HepG2 (cell line): ENCODE measurements around the gene HMG20B. TPM values are rescaled to one million over a fixed set of nuclear protein-coding genes. Genes with fewer than 3 reads are reported as not detected.

Experiments
- CEBPG ChIP-seq: IDR thresholded peaks from 2 replicates; pipeline ENCODE4 v1.6.1; 2016
- FOXJ3 ChIP-seq: sonication (generic); formaldehyde crosslinking; IDR thresholded peaks from 2 replicates; pipeline ENCODE4 v1.4.0; 2020; ENCODE audit warnings: missing genetic modification reagents, mild to moderate bottlenecking, borderline replicate concordance
- HNRNPH1 ChIP-seq: fragments of 200-400 bp; formaldehyde crosslinking; optimal IDR thresholded peaks from 2 replicates; pipeline ENCODE3; 2017; ENCODE audit warnings: mild to moderate bottlenecking, low read depth, low read length
- HOXA3 ChIP-seq: sonication (generic); formaldehyde crosslinking; IDR thresholded peaks from 2 replicates; pipeline ENCODE4 v1.5.0; 2020; ENCODE audit warnings: missing genetic modification reagents
- KLF12 ChIP-seq: sonication (generic); formaldehyde crosslinking; IDR thresholded peaks from 2 replicates; pipeline ENCODE4 v1.4.0; 2020; ENCODE audit warnings: missing genetic modification reagents, borderline replicate concordance
- NBN ChIP-seq: fragments of 450-650 bp; conservative IDR thresholded peaks from 2 replicates; pipeline ENCODE4 v1.6.1; 2017
- NFE2 ChIP-seq: sonication (generic); formaldehyde crosslinking; IDR thresholded peaks from 2 replicates; pipeline ENCODE4 v1.4.0; 2020; ENCODE audit warnings: missing genetic modification reagents
- NFE2L1 ChIP-seq: sonication (generic); formaldehyde crosslinking; IDR thresholded peaks from 2 replicates; pipeline ENCODE4 v1.4.0; 2020; ENCODE audit warnings: missing genetic modification reagents, mild to moderate bottlenecking, borderline replicate concordance
- NFKB2 ChIP-seq: sonication (generic); formaldehyde crosslinking; IDR thresholded peaks from 2 replicates; pipeline ENCODE4 v1.4.0; 2020; ENCODE audit warnings: missing genetic modification reagents, borderline replicate concordance
- PHF21A ChIP-seq: sonication (generic); formaldehyde crosslinking; IDR thresholded peaks from 2 replicates; pipeline ENCODE4 v1.5.0; 2020; ENCODE audit warnings: mild to moderate bottlenecking, missing genetic modification reagents
- RCOR2 ChIP-seq: IDR thresholded peaks from 2 replicates; pipeline ENCODE4 v1.6.1; 2016; ENCODE audit warnings: missing biosample characterization, missing genetic modification reagents
- TAF1 ChIP-seq: sonication (generic); formaldehyde crosslinking; IDR thresholded peaks from 2 replicates; pipeline ENCODE4 v1.4.0; 2020; ENCODE audit warnings: missing genetic modification reagents
- XRCC5 ChIP-seq: fragments of 200-400 bp; formaldehyde crosslinking; optimal IDR thresholded peaks from 2 replicates; pipeline ENCODE3; 2017; ENCODE audit warnings: mild to moderate bottlenecking, low read length
- ZMYM2 ChIP-seq: sonication (generic); formaldehyde crosslinking; IDR thresholded peaks from 2 replicates; pipeline ENCODE4 v1.8.0; 2022; ENCODE audit warnings: mild to moderate bottlenecking, missing genetic modification reagents
- ZNF138 ChIP-seq: sonication (generic); formaldehyde crosslinking; IDR thresholded peaks from 2 replicates; pipeline ENCODE4 v1.5.0; 2020; ENCODE audit warnings: mild to moderate bottlenecking, low read depth, missing genetic modification reagents
- ZNF230 ChIP-seq: sonication (generic); formaldehyde crosslinking; IDR thresholded peaks from 2 replicates; pipeline ENCODE4 v1.4.0; 2020; ENCODE audit warnings: mild to moderate bottlenecking, missing genetic modification reagents
- ZNF326 ChIP-seq: sonication (generic); formaldehyde crosslinking; IDR thresholded peaks from 2 replicates; pipeline ENCODE4 v1.4.0; 2020; ENCODE audit warnings: missing genetic modification reagents, borderline replicate concordance
- ZNF552 ChIP-seq: sonication (generic); formaldehyde crosslinking; IDR thresholded peaks from 2 replicates; pipeline ENCODE4 v1.9.0; 2022; ENCODE audit warnings: missing genetic modification reagents, mild to moderate bottlenecking, borderline replicate concordance
- ZNF556 ChIP-seq: sonication (generic); formaldehyde crosslinking; IDR thresholded peaks from 2 replicates; pipeline ENCODE4 v1.4.0; 2020; ENCODE audit warnings: mild to moderate bottlenecking, missing genetic modification reagents, borderline replicate concordance
- ZNF703 ChIP-seq: sonication (generic); formaldehyde crosslinking; IDR thresholded peaks from 2 replicates; pipeline ENCODE4 v1.5.1; 2020; ENCODE audit warnings: missing genetic modification reagents, mild to moderate bottlenecking, moderate library complexity, borderline replicate concordance
- ZNF773 ChIP-seq: sonication (generic); formaldehyde crosslinking; IDR thresholded peaks from 2 replicates; pipeline ENCODE4 v1.4.0; 2020; ENCODE audit warnings: missing genetic modification reagents, borderline replicate concordance
- ZNF781 ChIP-seq: sonication (generic); formaldehyde crosslinking; IDR thresholded peaks from 2 replicates; pipeline ENCODE4 v1.5.1; 2020; ENCODE audit warnings: borderline replicate concordance, mild to moderate bottlenecking, missing genetic modification reagents; ENCODE audit errors: not compliant biosample characterization
- ZNF788 ChIP-seq: sonication (generic); formaldehyde crosslinking; IDR thresholded peaks from 2 replicates; pipeline ENCODE4 v1.5.0; 2020; ENCODE audit warnings: mild to moderate bottlenecking, missing genetic modification reagents, borderline replicate concordance
- ZNF792 ChIP-seq: IDR thresholded peaks from 2 replicates; pipeline ENCODE4 v1.6.1; 2016
- polyA plus RNA-seq, 8 experiments: library from polyadenylated mRNA; depleted of rRNA in 3 of 8; stranded (reverse) in 7 of 8; unstranded in 1 of 8; fragments of >200 nt; fragmentation: Illumina TruSeq in 4 of 8; extraction: Trizol in 4 of 8; gene quantifications; 2 replicates each; pipeline versions ENCODE4 v1.2.1 to v1.2.3, GENCODE V29; 2011 to 2016; ENCODE audit warnings: low read depth in 4 of 8, missing spikeins in 1 of 8, mixed read lengths in 1 of 8; ENCODE audit not compliant: insufficient read depth in 1 of 8
- total RNA-seq, 5 experiments: library from RNA; depleted of rRNA; stranded (reverse); fragments of >200 nt; fragmentation: Illumina TruSeq; extraction: Trizol; gene quantifications; 2 replicates each; pipeline ENCODE4 v1.2.3, GENCODE V29; 2016; ENCODE audit warnings: low read depth in 1 of 5
- TF ChIP-seq, protein P1 (sequence below): sonication (generic); formaldehyde crosslinking; IDR thresholded peaks from 2 replicates; pipeline ENCODE4 v1.4.0; 2020; ENCODE audit warnings: mild to moderate bottlenecking, missing genetic modification reagents, borderline replicate concordance
- TF ChIP-seq, protein P2 (sequence below): sonication (generic); formaldehyde crosslinking; IDR thresholded peaks from 2 replicates; pipeline ENCODE4 v1.4.0; 2020; ENCODE audit warnings: low read depth, mild to moderate bottlenecking, missing genetic modification reagents
- TF ChIP-seq, protein P3 (sequence below), 2 experiments: sonication (generic) in 1 of 2; formaldehyde crosslinking in 1 of 2; IDR thresholded peaks; 2 replicates each; pipeline versions ENCODE4 v1.4.0 to v1.6.1; 2018 to 2020; ENCODE audit warnings: missing genetic modification reagents in 2 of 2, borderline replicate concordance in 1 of 2, low read depth in 1 of 2, mild to moderate bottlenecking in 1 of 2, missing biosample characterization in 1 of 2

HMG20B gene
- total and polyA plus RNA-seq, 2 of the 13 experiments (the other 11 are each of a cell fraction or from before 2014, with no cell fraction given): 23.9 to 29.2 TPM

DNA sequence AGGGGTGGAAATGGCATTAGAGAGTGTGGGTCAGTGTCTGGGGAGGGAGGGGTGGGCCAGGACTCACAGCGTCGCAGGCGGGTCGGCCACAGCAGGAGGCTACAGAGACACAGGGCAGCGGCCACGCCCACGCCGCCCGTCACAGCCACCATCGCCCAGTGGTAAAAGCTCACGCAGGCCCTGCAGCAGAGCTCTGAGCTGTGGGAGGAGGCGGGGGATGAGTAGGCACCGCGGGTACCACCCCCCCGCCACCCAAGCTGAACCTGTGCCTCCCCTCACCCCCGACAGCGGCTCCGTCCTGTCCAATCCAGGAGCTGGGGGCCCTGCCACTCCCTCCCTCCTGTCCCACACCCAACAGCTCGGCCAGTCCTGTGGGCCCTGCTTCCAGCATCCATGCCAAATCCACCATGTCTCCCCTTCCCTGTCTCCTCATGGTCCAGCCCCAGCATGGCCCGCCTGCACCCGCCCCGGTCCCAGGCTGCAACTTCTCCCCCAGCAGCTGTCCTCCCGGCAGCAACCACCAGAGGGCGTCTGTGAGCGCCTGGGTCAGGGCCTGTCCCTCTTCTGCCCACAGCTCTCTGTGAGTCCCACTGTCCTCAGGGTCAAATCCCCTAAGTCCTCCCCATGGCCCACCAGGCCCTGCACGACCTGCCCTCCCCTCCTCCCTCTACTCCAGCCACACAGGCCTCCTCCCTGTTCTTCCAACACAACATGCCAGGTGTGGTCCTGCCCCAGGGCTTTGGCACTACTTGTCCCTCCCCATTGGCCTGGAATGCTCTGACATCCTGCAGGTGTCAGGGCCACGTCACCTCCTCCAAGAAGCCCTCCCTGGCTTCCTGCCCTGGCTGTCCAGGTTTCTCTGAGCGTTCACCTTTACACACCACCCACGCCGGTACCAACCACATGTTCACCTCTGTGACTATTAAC, 27.7 kb upstream of the HMG20B start (continued):
- TF ChIP-seq, protein P1, sequence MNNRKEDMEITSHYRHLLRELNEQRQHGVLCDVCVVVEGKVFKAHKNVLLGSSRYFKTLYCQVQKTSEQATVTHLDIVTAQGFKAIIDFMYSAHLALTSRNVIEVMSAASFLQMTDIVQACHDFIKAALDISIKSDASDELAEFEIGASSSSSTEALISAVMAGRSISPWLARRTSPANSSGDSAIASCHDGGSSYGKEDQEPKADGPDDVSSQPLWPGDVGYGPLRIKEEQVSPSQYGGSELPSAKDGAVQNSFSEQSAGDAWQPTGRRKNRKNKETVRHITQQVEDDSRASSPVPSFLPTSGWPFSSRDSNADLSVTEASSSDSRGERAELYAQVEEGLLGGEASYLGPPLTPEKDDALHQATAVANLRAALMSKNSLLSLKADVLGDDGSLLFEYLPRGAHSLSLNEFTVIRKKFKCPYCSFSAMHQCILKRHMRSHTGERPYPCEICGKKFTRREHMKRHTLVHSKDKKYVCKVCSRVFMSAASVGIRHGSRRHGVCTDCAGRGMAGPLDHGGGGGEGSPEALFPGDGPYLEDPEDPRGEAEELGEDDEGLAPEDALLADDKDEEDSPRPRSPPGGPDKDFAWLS (CRISPR knock-in tag): no peak
- no peak for TF ChIP-seq NBN
- no peak for TF ChIP-seq TAF1
- no peak for TF ChIP-seq CEBPG (CRISPR knock-in tag)
- no peak for TF ChIP-seq HNRNPH1
- no peak for TF ChIP-seq ZNF781 (CRISPR knock-in tag)
- no peak for TF ChIP-seq NFKB2 (CRISPR knock-in tag)
- TF ChIP-seq XRCC5: peak; percentile 85
- TF ChIP-seq ZNF326 (CRISPR knock-in tag): no peak
- TF ChIP-seq ZNF773 (CRISPR knock-in tag): no peak
- no peak for TF ChIP-seq PHF21A (CRISPR knock-in tag)
- TF ChIP-seq FOXJ3 (CRISPR knock-in tag): no peak
- TF ChIP-seq, protein P2, sequence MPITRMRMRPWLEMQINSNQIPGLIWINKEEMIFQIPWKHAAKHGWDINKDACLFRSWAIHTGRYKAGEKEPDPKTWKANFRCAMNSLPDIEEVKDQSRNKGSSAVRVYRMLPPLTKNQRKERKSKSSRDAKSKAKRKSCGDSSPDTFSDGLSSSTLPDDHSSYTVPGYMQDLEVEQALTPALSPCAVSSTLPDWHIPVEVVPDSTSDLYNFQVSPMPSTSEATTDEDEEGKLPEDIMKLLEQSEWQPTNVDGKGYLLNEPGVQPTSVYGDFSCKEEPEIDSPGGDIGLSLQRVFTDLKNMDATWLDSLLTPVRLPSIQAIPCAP (CRISPR knock-in tag): no peak
- TF ChIP-seq NFE2L1: no peak
- TF ChIP-seq ZNF138 (CRISPR knock-in tag): no peak
- TF ChIP-seq ZNF788 (CRISPR knock-in tag): peak; percentile 55; the same call in 1 of the 2 replicates
- no peak for TF ChIP-seq ZNF792
- TF ChIP-seq ZNF230 (CRISPR knock-in tag): no peak
- TF ChIP-seq ZNF703 (CRISPR knock-in tag): no peak
- TF ChIP-seq, protein P3, sequence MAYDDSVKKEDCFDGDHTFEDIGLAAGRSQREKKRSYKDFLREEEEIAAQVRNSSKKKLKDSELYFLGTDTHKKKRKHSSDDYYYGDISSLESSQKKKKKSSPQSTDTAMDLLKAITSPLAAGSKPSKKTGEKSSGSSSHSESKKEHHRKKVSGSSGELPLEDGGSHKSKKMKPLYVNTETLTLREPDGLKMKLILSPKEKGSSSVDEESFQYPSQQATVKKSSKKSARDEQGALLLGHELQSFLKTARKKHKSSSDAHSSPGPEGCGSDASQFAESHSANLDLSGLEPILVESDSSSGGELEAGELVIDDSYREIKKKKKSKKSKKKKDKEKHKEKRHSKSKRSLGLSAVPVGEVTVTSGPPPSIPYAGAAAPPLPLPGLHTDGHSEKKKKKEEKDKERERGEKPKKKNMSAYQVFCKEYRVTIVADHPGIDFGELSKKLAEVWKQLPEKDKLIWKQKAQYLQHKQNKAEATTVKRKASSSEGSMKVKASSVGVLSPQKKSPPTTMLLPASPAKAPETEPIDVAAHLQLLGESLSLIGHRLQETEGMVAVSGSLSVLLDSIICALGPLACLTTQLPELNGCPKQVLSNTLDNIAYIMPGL (CRISPR knock-in tag; IDR thresholded peaks at IDR 0.05; ENCODE audit: borderline replicate concordance in 1 of 2, low read depth in 1 of 2): peak in 1 of 2 experiments; percentile 54; a peak in 1 of 4 replicates
- no peak for TF ChIP-seq ZNF556 (CRISPR knock-in tag)
- TF ChIP-seq ZNF552: 0 out of 2 replicates have a peak, but pooled peaks have one; percentile 13
- no peak for TF ChIP-seq NFE2 (CRISPR knock-in tag)
- TF ChIP-seq HOXA3: peak; percentile 35; the same call in 1 of the 2 replicates
- TF ChIP-seq RCOR2 (CRISPR knock-in tag): no peak
- no peak for TF ChIP-seq KLF12 (CRISPR knock-in tag)
- no peak for TF ChIP-seq ZMYM2 (CRISPR knock-in tag)
